GM12801 (cell line): ENCODE data around the gene NAA80.

ENCODE experiments used
- TF ChIP-seq, protein P1 (sequence below): IDR thresholded peaks from one replicate; pipeline ENCODE4 v1.5.1; 2011; ENCODE audit warnings: control low read depth; ENCODE audit not compliant: insufficient read length; ENCODE audit errors: extremely low read depth

The NAA80 gene

DNA sequence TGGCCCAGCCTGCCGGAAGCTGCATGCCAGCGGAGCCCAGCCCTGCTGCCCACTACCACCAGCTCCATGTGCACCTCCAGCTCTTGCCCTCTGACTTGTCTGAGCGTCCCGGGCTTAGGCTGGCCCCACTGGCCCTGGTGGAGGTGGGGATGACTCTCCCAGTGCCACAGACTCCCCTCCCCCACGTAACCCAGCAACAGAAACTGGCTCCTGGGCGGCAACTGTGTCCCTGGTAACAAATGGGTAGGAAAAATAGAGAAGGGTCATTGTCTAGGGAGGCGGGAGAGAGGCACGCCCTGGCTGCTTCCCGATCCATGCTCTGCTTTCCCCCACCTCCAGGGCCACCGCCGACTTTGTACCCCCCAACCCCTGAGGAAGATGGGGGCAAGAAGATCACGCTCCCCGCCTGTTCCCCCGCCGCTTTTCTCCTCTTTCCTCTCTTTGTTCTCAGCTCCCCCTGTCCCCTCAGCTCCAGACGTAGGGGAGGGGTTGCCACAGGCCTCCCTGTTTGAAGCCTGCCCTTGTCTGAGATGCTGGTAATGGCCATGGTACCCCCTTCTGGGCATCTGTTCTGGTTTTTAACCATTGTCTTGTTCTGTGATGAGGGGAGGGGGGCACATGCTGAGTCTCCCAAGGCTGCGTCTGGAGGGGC is 41.0 kb downstream of the NAA80 start:
- TF ChIP-seq, protein P1, sequence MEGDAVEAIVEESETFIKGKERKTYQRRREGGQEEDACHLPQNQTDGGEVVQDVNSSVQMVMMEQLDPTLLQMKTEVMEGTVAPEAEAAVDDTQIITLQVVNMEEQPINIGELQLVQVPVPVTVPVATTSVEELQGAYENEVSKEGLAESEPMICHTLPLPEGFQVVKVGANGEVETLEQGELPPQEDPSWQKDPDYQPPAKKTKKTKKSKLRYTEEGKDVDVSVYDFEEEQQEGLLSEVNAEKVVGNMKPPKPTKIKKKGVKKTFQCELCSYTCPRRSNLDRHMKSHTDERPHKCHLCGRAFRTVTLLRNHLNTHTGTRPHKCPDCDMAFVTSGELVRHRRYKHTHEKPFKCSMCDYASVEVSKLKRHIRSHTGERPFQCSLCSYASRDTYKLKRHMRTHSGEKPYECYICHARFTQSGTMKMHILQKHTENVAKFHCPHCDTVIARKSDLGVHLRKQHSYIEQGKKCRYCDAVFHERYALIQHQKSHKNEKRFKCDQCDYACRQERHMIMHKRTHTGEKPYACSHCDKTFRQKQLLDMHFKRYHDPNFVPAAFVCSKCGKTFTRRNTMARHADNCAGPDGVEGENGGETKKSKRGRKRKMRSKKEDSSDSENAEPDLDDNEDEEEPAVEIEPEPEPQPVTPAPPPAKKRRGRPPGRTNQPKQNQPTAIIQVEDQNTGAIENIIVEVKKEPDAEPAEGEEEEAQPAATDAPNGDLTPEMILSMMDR, result no peak

DNA sequence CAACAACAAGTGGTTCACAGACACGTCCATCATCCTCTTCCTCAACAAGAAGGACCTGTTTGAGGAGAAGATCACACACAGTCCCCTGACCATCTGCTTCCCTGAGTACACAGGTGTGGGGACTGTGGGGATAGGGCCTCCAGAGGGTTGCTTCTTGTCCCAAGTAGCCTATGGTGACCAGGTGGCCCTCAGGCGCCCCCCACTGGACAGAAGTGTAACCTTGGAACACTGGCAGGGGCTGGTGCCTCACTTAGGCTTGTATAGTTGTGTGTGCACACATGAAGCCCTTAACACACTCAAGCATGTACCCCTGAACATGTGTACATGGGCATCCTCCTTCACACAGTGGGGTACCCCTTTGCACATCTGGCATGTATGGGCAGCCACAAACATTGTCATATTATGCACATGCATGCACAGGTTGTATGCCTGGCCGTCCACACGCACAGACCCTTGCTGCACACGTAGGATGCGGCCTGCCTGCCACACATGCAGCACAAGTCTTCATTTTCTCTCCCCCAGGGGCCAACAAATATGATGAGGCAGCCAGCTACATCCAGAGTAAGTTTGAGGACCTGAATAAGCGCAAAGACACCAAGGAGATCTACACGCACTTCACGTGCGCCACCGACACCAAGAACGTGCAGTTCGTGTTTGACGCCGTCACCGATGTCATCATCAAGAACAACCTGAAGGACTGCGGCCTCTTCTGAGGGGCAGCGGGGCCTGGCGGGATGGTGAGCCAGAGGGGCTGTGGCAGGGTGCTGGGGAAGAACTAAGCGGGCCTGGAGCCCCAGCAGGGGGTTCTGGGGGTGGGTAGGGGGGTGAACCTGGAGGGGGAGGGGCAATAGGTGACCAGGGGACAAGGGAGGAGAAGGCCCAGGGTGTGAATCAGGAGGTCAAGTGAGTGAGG is 42.0 kb downstream of the NAA80 start:
- TF ChIP-seq, protein P1, result no peak

DNA sequence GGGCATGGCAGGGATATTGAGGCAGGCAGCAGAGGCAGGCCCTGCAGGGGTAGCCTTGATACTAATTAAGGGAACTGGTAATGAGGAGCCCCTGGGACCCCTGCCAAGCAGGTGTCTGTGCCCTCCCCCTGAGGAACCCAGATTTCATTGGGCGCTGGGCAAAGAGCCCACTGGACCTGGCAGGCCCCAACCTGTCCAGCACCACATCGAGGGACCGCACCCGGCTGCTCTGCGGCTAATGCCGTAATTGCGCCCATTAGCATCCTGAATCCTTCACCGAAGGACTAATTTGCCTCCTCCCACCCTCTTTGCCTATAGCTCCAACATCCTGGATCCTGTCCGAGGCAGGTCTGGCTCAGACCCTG is 44.0 kb downstream of the NAA80 start:
- TF ChIP-seq, protein P1, result no peak

DNA sequence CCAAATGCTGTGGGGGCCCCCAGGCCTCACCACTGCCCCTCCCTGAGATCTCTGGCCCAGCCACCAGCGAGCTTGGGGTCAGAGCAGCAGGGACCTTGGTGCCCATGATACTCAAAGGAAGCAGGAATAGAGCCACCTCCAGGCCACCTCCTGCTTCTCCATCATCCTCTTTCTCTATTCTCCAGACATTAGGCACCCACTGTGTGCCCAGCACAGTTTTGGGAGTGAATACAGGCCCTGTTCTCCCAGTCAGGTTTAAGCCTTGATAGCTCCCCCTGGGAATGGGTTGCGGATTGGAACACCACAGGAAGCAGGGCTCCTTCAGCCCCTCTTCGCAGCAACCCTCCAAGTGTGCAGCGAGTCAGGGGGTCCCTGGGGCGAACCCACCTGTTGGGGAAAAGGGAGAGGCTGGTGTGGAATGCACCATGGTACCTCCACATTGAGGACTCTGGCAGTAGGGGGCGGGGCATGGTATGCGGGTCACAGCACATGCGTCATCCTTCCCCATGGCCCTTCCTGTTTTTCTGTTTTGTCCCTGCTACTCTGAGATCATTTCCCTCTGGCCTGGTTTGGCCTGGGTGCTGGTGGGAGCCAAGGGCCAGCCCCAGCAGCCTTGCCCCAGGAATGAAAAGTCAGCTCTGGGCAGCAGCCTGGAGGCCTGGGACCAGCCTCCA is 44.5 kb downstream of the NAA80 start:
- TF ChIP-seq, protein P1, result no peak

DNA sequence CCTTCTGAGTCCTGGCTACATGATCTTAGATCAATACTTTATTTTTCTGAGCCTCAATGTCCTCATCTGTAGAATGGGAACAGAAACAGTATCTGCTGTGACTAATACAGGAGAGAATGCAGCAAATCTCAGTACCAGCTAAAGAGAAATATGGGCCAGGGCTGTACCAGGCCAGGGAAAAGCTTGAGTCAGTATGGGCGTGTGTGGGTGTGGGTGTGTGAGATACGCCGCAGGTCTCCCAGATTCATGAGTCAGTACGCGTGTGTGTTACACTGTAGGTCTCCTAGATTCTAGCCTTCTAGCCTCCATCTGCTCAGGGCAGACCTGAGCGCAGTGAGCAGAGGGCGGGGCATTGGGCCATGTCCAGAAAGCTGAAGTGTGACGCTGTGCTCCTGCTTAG is 48.0 kb downstream of the NAA80 start:
- TF ChIP-seq, protein P1, result no peak

DNA sequence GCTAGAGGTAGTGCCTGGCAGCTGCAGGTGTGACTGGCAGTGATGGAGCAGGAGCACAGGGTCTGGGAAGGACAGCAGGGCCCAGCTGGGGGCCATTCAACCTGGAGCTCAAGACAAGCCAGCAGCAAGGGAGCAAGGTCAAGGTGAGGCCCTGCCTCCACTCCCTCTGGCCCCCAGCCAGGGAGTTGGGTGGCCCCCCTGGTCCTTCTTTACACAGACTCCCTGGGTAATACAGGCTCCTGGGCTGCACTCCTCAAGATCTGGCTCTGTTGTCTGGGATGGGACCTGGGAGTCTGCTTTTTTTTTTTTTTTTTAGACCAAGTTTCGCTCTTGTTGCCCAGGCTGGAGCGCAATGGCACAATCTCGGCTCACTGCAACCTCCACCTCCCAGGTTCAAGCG is 48.7 kb downstream of the NAA80 start:
- TF ChIP-seq, protein P1, result no peak

DNA sequence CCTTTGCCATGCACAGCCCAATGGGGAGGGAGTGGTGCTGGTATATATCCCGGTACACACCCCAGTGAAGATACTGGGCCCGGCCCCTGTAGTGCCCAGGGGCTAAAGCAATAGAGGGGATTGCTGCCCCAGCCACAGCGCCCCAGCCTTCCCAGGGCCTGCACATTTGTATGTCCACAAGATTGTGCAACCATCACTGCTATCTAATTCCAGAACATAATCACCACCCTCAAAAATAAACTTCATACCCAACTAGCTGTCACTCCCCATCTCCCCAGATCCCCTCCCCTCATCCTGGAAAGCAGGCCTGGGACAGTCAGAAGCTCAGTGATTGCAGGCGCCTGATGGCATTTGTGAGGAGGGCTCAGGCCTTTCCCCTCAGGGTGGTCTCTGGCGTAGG is 49.7 kb downstream of the NAA80 start:
- TF ChIP-seq, protein P1, result no peak
